Osteoblast (primary cell): ENCODE data around the gene BRK1. TPM values are rescaled to one million over a fixed set of nuclear protein-coding genes. Genes with fewer than 3 reads are reported as not detected.
"Not testable (repeated sequence)": the region's sequence is repeated elsewhere in the genome, so short reads cannot be mapped to it uniquely, and the experiment has no call there.

Experiments
- DNase-seq: peaks from one replicate; pipeline ENCODE4 v3.0.0; 2011; ENCODE audit warnings: low spot score, mixed read lengths; ENCODE audit not compliant: insufficient read length; ENCODE audit errors: missing footprints
- H2AFZ ChIP-seq: 2 replicates; pipeline ENCODE4 v1.6.0; 2011; ENCODE audit warnings: mild to moderate bottlenecking, low read length
- H3K27ac ChIP-seq: 2 replicates; pipeline ENCODE4 v1.5.1; 2011; ENCODE audit warnings: mild to moderate bottlenecking, low read depth, low read length, moderate library complexity
- H3K27me3 ChIP-seq: 2 replicates; pipeline ENCODE4 v1.6.0; 2012; ENCODE audit warnings: mild to moderate bottlenecking, control low read depth, inconsistent platforms, low read length, moderate library complexity; ENCODE audit not compliant: insufficient read depth
- H3K36me3 ChIP-seq: 2 replicates; pipeline ENCODE4 v1.5.1; 2011; ENCODE audit warnings: mild to moderate bottlenecking, low read length, control low read depth, moderate library complexity; ENCODE audit not compliant: insufficient read depth
- H3K4me1 ChIP-seq: 2 replicates; pipeline ENCODE4 v1.5.1; 2011; ENCODE audit warnings: mild to moderate bottlenecking, low read length, control low read depth, moderate library complexity; ENCODE audit not compliant: insufficient read depth
- H3K4me2 ChIP-seq: 2 replicates; pipeline ENCODE4 v1.6.0; 2011; ENCODE audit warnings: mild to moderate bottlenecking, low read length; ENCODE audit not compliant: insufficient read depth
- H3K4me3 ChIP-seq: fragments of 200-600 bp; sonication (generic); 3 replicates; pipeline ENCODE4 v1.5.1; 2012; ENCODE audit warnings: mild to moderate bottlenecking, low read length, inconsistent platforms; ENCODE audit not compliant: insufficient read depth
- H3K79me2 ChIP-seq: 2 replicates; pipeline ENCODE4 v1.6.0; 2012; ENCODE audit warnings: mild to moderate bottlenecking, low read length, control low read depth, inconsistent platforms; ENCODE audit not compliant: insufficient read depth
- H3K9me3 ChIP-seq: 2 replicates; pipeline ENCODE4 v1.5.1; 2011; ENCODE audit warnings: low read depth, low read length, control low read depth
- H4K20me1 ChIP-seq: 2 replicates; pipeline ENCODE4 v1.6.0; 2012; ENCODE audit warnings: mild to moderate bottlenecking, low read length, control low read depth; ENCODE audit not compliant: insufficient read depth
- CTCF ChIP-seq: IDR thresholded peaks from 2 replicates; pipeline ENCODE4 v1.5.1; 2011; ENCODE audit warnings: mild to moderate bottlenecking, low read depth, low read length, moderate library complexity; ENCODE audit errors: extremely low read depth
- total RNA-seq: library from RNA; depleted of rRNA; stranded (reverse); fragments of >200 nt; gene quantifications from 2 replicates; pipeline ENCODE4 v1.2.3, GENCODE V29; 2012

The BRK1 gene
- total RNA-seq, 1 donor, result 114 TPM

- Histone ChIP-seq H3K9me3 (no peaks in the 10 kb centered on the region), H3K4me1 (peaks cover 6% of the 10 kb centered on the region), H3K4me3 (no peak overlapping the region), H3K4me2 (no peak overlapping the region), H3K27ac (no peak overlapping the region), H3K36me3 (peaks cover 22% of the 10 kb centered on the region), H2AFZ (no peak overlapping the region), H3K27me3 (no peaks in the 10 kb centered on the region), H3K79me2 (no peaks in the 10 kb centered on the region), H4K20me1 (peaks cover 4% of the 10 kb centered on the region)
- DNase-seq, result no peak
- TF ChIP-seq CTCF, result no peak
Measured at GRCh38 chr3:10155658-10156057, 40.2 kb downstream of the BRK1 start.

- Histone ChIP-seq H2AFZ (no peak overlapping the region), H3K27ac (no peak overlapping the region), H3K4me3 (no peak overlapping the region), H3K79me2 (no peaks in the 10 kb centered on the region), H3K36me3 (peaks cover 9% of the 10 kb centered on the region), H3K27me3 (no peaks in the 10 kb centered on the region), H3K9me3 (no peaks in the 10 kb centered on the region), H3K4me1 (peaks cover 6% of the 10 kb centered on the region), H4K20me1 (no peaks in the 10 kb centered on the region), H3K4me2 (no peak overlapping the region)
- DNase-seq, result no peak
- no peak for TF ChIP-seq CTCF
Measured at GRCh38 chr3:10157031-10157430, 41.6 kb downstream of the BRK1 start.

- not testable (repeated sequence) for H3K36me3 ChIP-seq, H3K79me2 ChIP-seq, H3K4me1 ChIP-seq, H3K9me3 ChIP-seq, DNase-seq, H3K27me3 ChIP-seq, H3K27ac ChIP-seq, H3K4me2 ChIP-seq, H3K4me3 ChIP-seq, H4K20me1 ChIP-seq, H2AFZ ChIP-seq
Measured at GRCh38 chr3:10158555-10158954, 43.1 kb downstream of the BRK1 start.

- no peak overlapping the region for H3K27ac ChIP-seq
- H3K4me3 ChIP-seq, result no peak overlapping the region
- H3K4me1 ChIP-seq, result peaks cover 8% of the 10 kb centered on the region
- no peak for TF ChIP-seq CTCF
- peaks cover 8% of the 10 kb centered on the region for H3K79me2 ChIP-seq
- no peaks in the 10 kb centered on the region for H3K36me3 ChIP-seq
- H3K4me2 ChIP-seq, result no peak overlapping the region
- H4K20me1 ChIP-seq, result no peaks in the 10 kb centered on the region
- no peaks in the 10 kb centered on the region for H3K27me3 ChIP-seq
- DNase-seq, result no peak
- no peaks in the 10 kb centered on the region for H3K9me3 ChIP-seq
- no peak overlapping the region for H2AFZ ChIP-seq
Measured at GRCh38 chr3:10160346-10160745, 44.9 kb downstream of the BRK1 start.
